Nephron progenitor cell (in vitro differentiated cells): ENCODE data around the gene EVI5L.

Experiments
- DNase-seq: peaks from one replicate; pipeline ENCODE4 v3.0.0; 2021
- H3K27ac Mint-ChIP-seq: 2 replicates; pipeline ENCODE4 v1.8.0; 2021; ENCODE audit warnings: mild to moderate bottlenecking, moderate library complexity, mixed read lengths
- H3K27me3 Mint-ChIP-seq: 2 replicates; pipeline ENCODE4 v1.8.0; 2021; ENCODE audit warnings: mild to moderate bottlenecking, low read depth, mixed read lengths; ENCODE audit not compliant: poor library complexity
- H3K36me3 Mint-ChIP-seq: 2 replicates; pipeline ENCODE4 v1.8.0; 2021; ENCODE audit warnings: low read depth, mixed read lengths
- H3K4me1 Mint-ChIP-seq: 2 replicates; pipeline ENCODE4 v1.8.0; 2021; ENCODE audit warnings: mixed read lengths
- H3K4me3 Mint-ChIP-seq: 2 replicates; pipeline ENCODE4 v1.8.0; 2021; ENCODE audit warnings: mild to moderate bottlenecking, moderate library complexity, mixed read lengths
- H3K9me3 Mint-ChIP-seq: 2 replicates; pipeline ENCODE4 v1.8.0; 2021; ENCODE audit warnings: mild to moderate bottlenecking, moderate library complexity, mixed read lengths
- CTCF ChIP-seq: fragments of 200-600 bp; sonication (generic); IDR thresholded peaks from 2 replicates; pipeline ENCODE4 v1.5.0; 2021; ENCODE audit warnings: antibody characterized with exemption

The EVI5L gene

GRCh38 chr19:7910321-7911161, 80.5 kb downstream of the EVI5L start:
- Mint-ChIP-seq H3K36me3 (peaks cover 20% of the 10 kb centered on the region), H3K4me1 (peaks cover 14% of the 10 kb centered on the region), H3K9me3 (no peaks in the 10 kb centered on the region), H3K4me3 (no peak overlapping the region), H3K27me3 (peaks cover 23% of the 10 kb centered on the region), H3K27ac (no peak overlapping the region)
- TF ChIP-seq CTCF: no peak
- no peak for DNase-seq

GRCh38 chr19:7911508-7912143, 81.6 kb downstream of the EVI5L start:
- Mint-ChIP-seq H3K27ac (no peak overlapping the region), H3K27me3 (peaks cover 31% of the 10 kb centered on the region), H3K4me3 (no peak overlapping the region), H3K9me3 (no peaks in the 10 kb centered on the region), H3K4me1 (peaks cover 9% of the 10 kb centered on the region), H3K36me3 (peaks cover 20% of the 10 kb centered on the region)
- DNase-seq: no peak
- TF ChIP-seq CTCF: no peak

GRCh38 chr19:7912144-7912696, 82.2 kb downstream of the EVI5L start:
- peaks cover 13% of the 10 kb centered on the region for H3K4me1 Mint-ChIP-seq
- peaks cover 20% of the 10 kb centered on the region for H3K36me3 Mint-ChIP-seq
- peaks cover 37% of the 10 kb centered on the region for H3K27me3 Mint-ChIP-seq
- no peaks in the 10 kb centered on the region for H3K9me3 Mint-ChIP-seq
- TF ChIP-seq CTCF: no peak
- DNase-seq: no peak
- H3K4me3 Mint-ChIP-seq: no peak overlapping the region
- H3K27ac Mint-ChIP-seq: no peak overlapping the region

- no peak overlapping the region for H3K4me3 Mint-ChIP-seq
- DNase-seq: no peak
- H3K36me3 Mint-ChIP-seq: peaks cover 20% of the 10 kb centered on the region
- H3K4me1 Mint-ChIP-seq: peaks cover 15% of the 10 kb centered on the region
- H3K27me3 Mint-ChIP-seq: peaks cover 44% of the 10 kb centered on the region
- H3K27ac Mint-ChIP-seq: peak overlapping the region; percentile 61
- no peak for TF ChIP-seq CTCF
- no peaks in the 10 kb centered on the region for H3K9me3 Mint-ChIP-seq
Measured at GRCh38 chr19:7912697-7913564, 82.9 kb downstream of the EVI5L start.

GRCh38 chr19:7913652-7914051, 83.6 kb downstream of the EVI5L start:
- H3K27ac Mint-ChIP-seq: no peak overlapping the region
- H3K36me3 Mint-ChIP-seq: peaks cover 20% of the 10 kb centered on the region
- peaks cover 18% of the 10 kb centered on the region for H3K4me1 Mint-ChIP-seq
- H3K27me3 Mint-ChIP-seq: peaks cover 52% of the 10 kb centered on the region
- no peak overlapping the region for H3K4me3 Mint-ChIP-seq
- no peaks in the 10 kb centered on the region for H3K9me3 Mint-ChIP-seq
- no peak for DNase-seq
- no peak for TF ChIP-seq CTCF
